NCI-H146 treated with DMSO at 0.1 percent for 48 hours (cell line): ENCODE data around the gene BTBD10.

Source experiments
- DNase-seq: peaks from one replicate; lab custom pipeline; 2025; ENCODE audit not compliant: unreplicated experiment; lab: John Stamatoyannopoulos, UW

The BTBD10 gene

GRCh38 chr11:13339195-13340153 lies 123.5 kb downstream of the BTBD10 start:
- DNase-seq, result no peak

- no peak for DNase-seq
Measured at GRCh38 chr11:13338427-13339069, 124.5 kb downstream of the BTBD10 start.

- no peak for DNase-seq
Measured at GRCh38 chr11:13338019-13338426, 125.0 kb downstream of the BTBD10 start.
